GM21786 (cell line): Measurements from ENCODE around the gene TH.
"Not testable (repeated sequence)": the region's sequence is repeated elsewhere in the genome, so short reads cannot be mapped to it uniquely, and the experiment has no call there.

ENCODE experiments used
- ATAC-seq: cut with Tn5 transposase; IDR thresholded peaks from one replicate; pipeline ENCODE4 v1.9.1; 2021; ENCODE audit not compliant: unreplicated experiment

Gene TH

GRCh38 chr11:2179516-2179915, 7.9 kb upstream of the TH start:
- ATAC-seq, result no peak

GRCh38 chr11:2178906-2179494, 7.4 kb upstream of the TH start:
- ATAC-seq, result no peak

- ATAC-seq, result not testable (repeated sequence)
These were observed 6.6 kb upstream of the TH start for GRCh38 chr11:2178055-2178773.

GRCh38 chr11:2177076-2177475, 5.5 kb upstream of the TH start:
- ATAC-seq, result no peak

- ATAC-seq, result no peak
These were observed 4.8 kb upstream of the TH start for GRCh38 chr11:2176389-2176900.

- ATAC-seq, result no peak
These were observed 4.0 kb upstream of the TH start for GRCh38 chr11:2175659-2176058.

GRCh38 chr11:2174361-2174760, 2.7 kb upstream of the TH start:
- no peak for ATAC-seq

GRCh38 chr11:2173761-2174160, 2.1 kb upstream of the TH start:
- ATAC-seq, result no peak

- ATAC-seq, result no peak
These were observed 1.6 kb upstream of the TH start for GRCh38 chr11:2173150-2173693.

GRCh38 chr11:2172676-2173075, 1.1 kb upstream of the TH start:
- no peak for ATAC-seq

GRCh38 chr11:2169626-2170570, 1.7 kb downstream of the TH start:
- no peak for ATAC-seq

GRCh38 chr11:2169005-2169378, 2.6 kb downstream of the TH start:
- ATAC-seq, result no peak

GRCh38 chr11:2168286-2169004, 3.2 kb downstream of the TH start:
- no peak for ATAC-seq

- ATAC-seq, result no peak
These were observed 4.2 kb downstream of the TH start for GRCh38 chr11:2167141-2168045.

GRCh38 chr11:2166091-2166851, 5.3 kb downstream of the TH start:
- ATAC-seq, result no peak

- ATAC-seq, result no peak
These were observed 6.0 kb downstream of the TH start for GRCh38 chr11:2165571-2165970.

GRCh38 chr11:2164861-2165555, 6.6 kb downstream of the TH start:
- ATAC-seq, result no peak

GRCh38 chr11:2164081-2164480, 7.5 kb downstream of the TH start:
- ATAC-seq, result no peak
